A172 (cell line): ENCODE data around the gene IFI27L1. TPM values are rescaled to one million over a fixed set of nuclear protein-coding genes. Genes with fewer than 3 reads are reported as not detected.

Source experiments
- DNase-seq: peaks from one replicate; pipeline ENCODE4 v3.0.0-alpha.2; 2015; ENCODE audit warnings: low spot score
- total RNA-seq: library from RNA; depleted of rRNA; stranded (reverse); fragments of >200 nt; shearing (Covaris generic); gene quantifications from 2 replicates; pipeline ENCODE4 v1.2.3, GENCODE V29; 2014; rRNA removed

The IFI27L1 gene
- total RNA-seq, result 8.8 and 11.1 TPM in 2 replicates

GRCh38 chr14:94080621-94081385 lies at the start of gene IFI27L1, which contains the start of gene DDX24:
TSS of gene IFI27L1 (plus strand) at chr14:94081310. CDS start at chr14:94096938, 15,628 bp downstream.
TSS of gene DDX24 (minus strand) at chr14:94081202. CDS start at chr14:94079742, 1,460 bp downstream.
- DNase-seq, result peak; percentile 77

GRCh38 chr14:94031883-94032279 lies 49.2 kb upstream of the IFI27L1 start:
- no peak for DNase-seq

GRCh38 chr14:94034886-94035285 lies 46.2 kb upstream of the IFI27L1 start:
- no peak for DNase-seq

- peak; percentile 56 for DNase-seq
Observed at GRCh38 chr14:94036313-94037167, 44.6 kb upstream of the IFI27L1 start.

GRCh38 chr14:94037954-94038353 lies 43.2 kb upstream of the IFI27L1 start:
- DNase-seq, result no peak

GRCh38 chr14:94038510-94038909 lies 42.6 kb upstream of the IFI27L1 start:
- DNase-seq, result no peak

- no peak for DNase-seq
Observed at GRCh38 chr14:94038921-94039629, 42.0 kb upstream of the IFI27L1 start.

GRCh38 chr14:94040247-94040646 lies 40.9 kb upstream of the IFI27L1 start:
- DNase-seq, result no peak

- no peak for DNase-seq
Observed at GRCh38 chr14:94040796-94041195, 40.3 kb upstream of the IFI27L1 start.

- no peak for DNase-seq
Observed at GRCh38 chr14:94041551-94042346, 39.4 kb upstream of the IFI27L1 start.

GRCh38 chr14:94042433-94043091 lies 38.5 kb upstream of the IFI27L1 start:
- DNase-seq, result no peak

- DNase-seq, result no peak
Observed at GRCh38 chr14:94043111-94043755, 37.9 kb upstream of the IFI27L1 start.

GRCh38 chr14:94043756-94044475 lies 37.2 kb upstream of the IFI27L1 start:
- no peak for DNase-seq

- DNase-seq, result no peak
Observed at GRCh38 chr14:94044476-94045091, 36.5 kb upstream of the IFI27L1 start.

- DNase-seq, result no peak
Observed at GRCh38 chr14:94045101-94045500, 36.0 kb upstream of the IFI27L1 start.

GRCh38 chr14:94045563-94046345 lies 35.4 kb upstream of the IFI27L1 start:
- DNase-seq, result no peak

- no peak for DNase-seq
Observed at GRCh38 chr14:94046696-94047250, 34.3 kb upstream of the IFI27L1 start.

GRCh38 chr14:94047581-94047980 lies 33.5 kb upstream of the IFI27L1 start:
- no peak for DNase-seq
